ENCODE measurements around the gene NRN1L.

- TF ChIP-seq CTCF (IDR thresholded peaks at IDR 0.05) (no peak), POLR2A (IDR thresholded peaks at IDR 0.05) (no peak)
Measured at GRCh38 chr16:67902831-67903230, 18.1 kb downstream of the NRN1L start.

Measured in adrenal gland (tissue), 5 donors.